Measurements from ENCODE around the gene POC1A.
"Not testable (repeated sequence)": the region's sequence is repeated elsewhere in the genome, so short reads cannot be mapped to it uniquely, and the experiment has no call there.

The POC1A gene

GRCh38 chr3:52041118-52041731, 113.0 kb downstream of the POC1A start:
- DNase-seq, result no peak

GRCh38 chr3:52040600-52040999, 113.6 kb downstream of the POC1A start:
- no peak for DNase-seq

GRCh38 chr3:52039846-52040245, 114.4 kb downstream of the POC1A start:
- DNase-seq, result no peak

GRCh38 chr3:52039426-52039825, 114.8 kb downstream of the POC1A start:
- no peak for DNase-seq

- DNase-seq, result no peak
These were observed 116.0 kb downstream of the POC1A start for GRCh38 chr3:52038227-52038626.

GRCh38 chr3:52037291-52037690, 116.9 kb downstream of the POC1A start:
- no peak for DNase-seq

- DNase-seq, result no peak
These were observed 117.4 kb downstream of the POC1A start for GRCh38 chr3:52036829-52037228.

GRCh38 chr3:52036222-52036694, 118.0 kb downstream of the POC1A start:
- no peak for DNase-seq

GRCh38 chr3:52034651-52035050, 119.6 kb downstream of the POC1A start:
- no peak for DNase-seq

GRCh38 chr3:52034212-52034611, 120.0 kb downstream of the POC1A start:
- no peak for DNase-seq

- DNase-seq, result not testable (repeated sequence)
These were observed 120.5 kb downstream of the POC1A start for GRCh38 chr3:52033748-52034147.

- DNase-seq, result no peak
These were observed 121.4 kb downstream of the POC1A start for GRCh38 chr3:52032702-52033408.

- DNase-seq, result no peak
These were observed 122.3 kb downstream of the POC1A start for GRCh38 chr3:52031896-52032295.

GRCh38 chr3:52030714-52031310, 123.4 kb downstream of the POC1A start:
- DNase-seq, result no peak

- DNase-seq, result no peak
These were observed 124.7 kb downstream of the POC1A start for GRCh38 chr3:52029535-52029934.

GRCh38 chr3:52029053-52029452, 125.2 kb downstream of the POC1A start:
- no peak for DNase-seq

GRCh38 chr3:52028572-52028971, 125.7 kb downstream of the POC1A start:
- DNase-seq, result no peak

GRCh38 chr3:52026041-52026440, 128.2 kb downstream of the POC1A start:
- no peak for DNase-seq

- no peak for DNase-seq
These were observed 128.8 kb downstream of the POC1A start for GRCh38 chr3:52025453-52025852.

All from GF-D8 (cell line).